Muscle of leg (tissue), 11 donors: ENCODE measurements around the gene CORO6. TPM values are rescaled to one million over a fixed set of nuclear protein-coding genes. Genes with fewer than 3 reads are reported as not detected.

Experiments
- DNase-seq: peaks from one replicate; pipeline ENCODE4 v3.0.0; 2013
- H3K27ac ChIP-seq: one replicate; pipeline ENCODE4 v1.5.1; 2013; ENCODE audit warnings: mild to moderate bottlenecking, low read length, control low read depth
- H3K27me3 ChIP-seq: one replicate; pipeline ENCODE4 v1.6.1; 2013; ENCODE audit warnings: low read length; ENCODE audit not compliant: control insufficient read depth, insufficient read depth
- H3K36me3 ChIP-seq: one replicate; pipeline ENCODE4 v1.6.1; 2013; ENCODE audit warnings: low read length; ENCODE audit not compliant: control insufficient read depth, insufficient read depth
- H3K4me1 ChIP-seq: one replicate; pipeline ENCODE4 v1.6.1; 2013; ENCODE audit warnings: low read length; ENCODE audit not compliant: control insufficient read depth, insufficient read depth
- H3K4me3 ChIP-seq: one replicate; pipeline ENCODE4 v1.5.1; 2013; ENCODE audit warnings: low read length, control low read depth
- H3K9me3 ChIP-seq: replicated peaks from 2 replicates; pipeline ENCODE4 v1.6.1; 2013; ENCODE audit warnings: low read depth, low read length; ENCODE audit not compliant: control insufficient read depth
- WGBS: methylation state at CpG from one replicate; pipeline ENCODE4 v1.1.5; 2013; ENCODE audit warnings: missing lambda C conversion rate; ENCODE audit not compliant: insufficient coverage; 5-methylcytosine and 5-hydroxymethylcytosine counted together
- polyA plus RNA-seq, 8 donors: library from polyadenylated mRNA; unstranded; fragments of 120-200 nt; gene quantifications; one replicate each; pipeline versions ENCODE4 v1.2.1 to v1.2.3, GENCODE V29; 2013; ENCODE audit warnings: inconsistent platforms in 1 of 8, low replicate concordance in 1 of 8; ENCODE audit not compliant: insufficient read length in 8 of 8, insufficient read depth in 1 of 8
- total RNA-seq: library from RNA; stranded (reverse); fragments of 120-200 nt; gene quantifications from one replicate; pipeline ENCODE4 v1.2.4, GENCODE V29; 2013

CORO6 gene
- total and polyA plus RNA-seq, 9 donors, result 43.8 to 100.0 (median 78.6) TPM

GRCh38 chr17:29640981-29641642, 18.4 kb upstream of the CORO6 start:
- H3K27me3 ChIP-seq, result no peaks in the 10 kb centered on the region
- H3K4me3 ChIP-seq, result no peak overlapping the region
- peak overlapping the region; percentile 71 for H3K27ac ChIP-seq
- no peaks in the 10 kb centered on the region for H3K9me3 ChIP-seq
- no CpG with 5 or more reads among the region's 7 CpGs for WGBS
- peaks cover 11% of the 10 kb centered on the region for H3K36me3 ChIP-seq
- peak; percentile 66 for DNase-seq
- H3K4me1 ChIP-seq, result peaks cover 41% of the 10 kb centered on the region

- WGBS, result 25% methylated on average over 1 of the region's 2 CpGs
- Histone ChIP-seq H3K4me1 (peaks cover 34% of the 10 kb centered on the region), H3K36me3 (peaks cover 16% of the 10 kb centered on the region), H3K4me3 (no peak overlapping the region), H3K27me3 (no peaks in the 10 kb centered on the region), H3K9me3 (no peaks in the 10 kb centered on the region), H3K27ac (peak overlapping the region; percentile 71)
- peak; percentile 57 for DNase-seq
Measured at GRCh38 chr17:29640413-29640812, 17.7 kb upstream of the CORO6 start.

- no peak for DNase-seq
- Histone ChIP-seq H3K36me3 (peaks cover 47% of the 10 kb centered on the region), H3K4me3 (no peak overlapping the region), H3K4me1 (peaks cover 2% of the 10 kb centered on the region), H3K27ac (no peak overlapping the region), H3K9me3 (no peaks in the 10 kb centered on the region), H3K27me3 (no peaks in the 10 kb centered on the region)
- WGBS, result 100% methylated on average over 2 of the region's 3 CpGs
Measured at GRCh38 chr17:29633886-29634285, 11.2 kb upstream of the CORO6 start.

- H3K4me1 ChIP-seq, result peaks cover 2% of the 10 kb centered on the region
- no peaks in the 10 kb centered on the region for H3K27me3 ChIP-seq
- no peak for DNase-seq
- no peak overlapping the region for H3K4me3 ChIP-seq
- no peaks in the 10 kb centered on the region for H3K9me3 ChIP-seq
- no peak overlapping the region for H3K27ac ChIP-seq
- H3K36me3 ChIP-seq, result peaks cover 38% of the 10 kb centered on the region
- 75% methylated on average over 4 of the region's 6 CpGs for WGBS
Measured at GRCh38 chr17:29630630-29631193, 8.0 kb upstream of the CORO6 start.

- peaks cover 2% of the 10 kb centered on the region for H3K4me1 ChIP-seq
- no peaks in the 10 kb centered on the region for H3K27me3 ChIP-seq
- no peak for DNase-seq
- H3K4me3 ChIP-seq, result no peak overlapping the region
- WGBS, result 48% methylated on average over 2 of the region's 2 CpGs
- H3K27ac ChIP-seq, result no peak overlapping the region
- peaks cover 37% of the 10 kb centered on the region for H3K36me3 ChIP-seq
- no peaks in the 10 kb centered on the region for H3K9me3 ChIP-seq
Measured at GRCh38 chr17:29629839-29630238, 7.1 kb upstream of the CORO6 start.

GRCh38 chr17:29628644-29629043, 5.9 kb upstream of the CORO6 start:
- no peaks in the 10 kb centered on the region for H3K27me3 ChIP-seq
- H3K4me3 ChIP-seq, result no peak overlapping the region
- peaks cover 34% of the 10 kb centered on the region for H3K36me3 ChIP-seq
- peaks cover 2% of the 10 kb centered on the region for H3K4me1 ChIP-seq
- DNase-seq, result no peak
- WGBS, result 71% methylated on average over 2 of the region's 2 CpGs
- H3K27ac ChIP-seq, result no peak overlapping the region
- H3K9me3 ChIP-seq, result no peaks in the 10 kb centered on the region

- Histone ChIP-seq H3K9me3 (no peaks in the 10 kb centered on the region), H3K36me3 (peaks cover 34% of the 10 kb centered on the region), H3K27me3 (peaks cover 2% of the 10 kb centered on the region), H3K27ac (no peak overlapping the region), H3K4me1 (peaks cover 7% of the 10 kb centered on the region), H3K4me3 (no peak overlapping the region)
- no peak for DNase-seq
- no CpG with 5 or more reads among the region's 1 CpG for WGBS
Measured at GRCh38 chr17:29627951-29628350, 5.2 kb upstream of the CORO6 start.

GRCh38 chr17:29625037-29625750, 2.5 kb upstream of the CORO6 start:
- Histone ChIP-seq H3K4me1 (peaks cover 33% of the 10 kb centered on the region), H3K27me3 (peaks cover 4% of the 10 kb centered on the region), H3K27ac (no peak overlapping the region), H3K9me3 (no peaks in the 10 kb centered on the region), H3K4me3 (no peak overlapping the region), H3K36me3 (peaks cover 11% of the 10 kb centered on the region)
- 71% methylated on average over 6 of the region's 8 CpGs for WGBS
- DNase-seq, result peak; percentile 42

GRCh38 chr17:29624586-29624985, 1.9 kb upstream of the CORO6 start:
- H3K4me1 ChIP-seq, result peaks cover 38% of the 10 kb centered on the region
- 100% methylated on average over 1 of the region's 4 CpGs for WGBS
- H3K27ac ChIP-seq, result no peak overlapping the region

GRCh38 chr17:29623283-29623647, 553 bp upstream of the CORO6 start:
- H3K36me3 ChIP-seq, result peaks cover 4% of the 10 kb centered on the region
- H3K4me3 ChIP-seq, result peak overlapping the region; percentile 75
- H3K4me1 ChIP-seq, result peaks cover 51% of the 10 kb centered on the region
- WGBS, result 45% methylated on average over 2 of the region's 4 CpGs
- no peaks in the 10 kb centered on the region for H3K9me3 ChIP-seq
- no peak for DNase-seq
- H3K27ac ChIP-seq, result peak overlapping the region; percentile 20
- peaks cover 17% of the 10 kb centered on the region for H3K27me3 ChIP-seq

More at GRCh38 chr17:29624586-29624985, 1.9 kb upstream of the CORO6 start:
- H3K4me3 ChIP-seq, result no peak overlapping the region
- H3K9me3 ChIP-seq, result no peaks in the 10 kb centered on the region
- peaks cover 11% of the 10 kb centered on the region for H3K36me3 ChIP-seq
- peaks cover 4% of the 10 kb centered on the region for H3K27me3 ChIP-seq
- DNase-seq, result no peak
